Kidney epithelial cell (primary cell): ENCODE results near the gene D2HGDH. TPM values are rescaled to one million over a fixed set of nuclear protein-coding genes. Genes with fewer than 3 reads are reported as not detected.
"Not testable (repeated sequence)": the region's sequence is repeated elsewhere in the genome, so short reads cannot be mapped to it uniquely, and the experiment has no call there.

Source experiments
- DNase-seq: peaks from one replicate; pipeline ENCODE4 v3.0.0-alpha.2; 2010; ENCODE audit warnings: low read depth
- H3K27me3 ChIP-seq: 2 replicates; pipeline ENCODE4 v1.6.0; 2011; ENCODE audit warnings: low read length; ENCODE audit not compliant: control insufficient read depth, insufficient read depth
- H3K36me3 ChIP-seq: 2 replicates; pipeline ENCODE4 v1.5.1; 2011; ENCODE audit warnings: low read length; ENCODE audit not compliant: control insufficient read depth, insufficient read depth
- H3K4me3 ChIP-seq: 2 replicates; pipeline ENCODE4 v1.5.1; 2011; ENCODE audit warnings: low read depth, mild to moderate bottlenecking, control low read depth, low read length
- CTCF ChIP-seq: IDR thresholded peaks from 2 replicates; pipeline ENCODE4 v1.5.1; 2011; ENCODE audit warnings: mild to moderate bottlenecking, moderate library complexity, low read length, control low read depth, inconsistent platforms; ENCODE audit not compliant: insufficient read depth, poor library complexity, severe bottlenecking
- total RNA-seq: library from RNA; depleted of rRNA; stranded (reverse); fragments of >200 nt; gene quantifications from 2 replicates; pipeline ENCODE4 v1.2.3, GENCODE V29; 2015

Gene D2HGDH
- total RNA-seq, 1 donor from 2014 or later, result 16.5 TPM

GRCh38 chr2:241777686-241778627 is 43.5 kb downstream of the D2HGDH start:
- DNase-seq, result no peak
- Histone ChIP-seq H3K4me3 (no peak overlapping the region), H3K27me3 (peaks cover 30% of the 10 kb centered on the region), H3K36me3 (no peaks in the 10 kb centered on the region)
- no peak for TF ChIP-seq CTCF

GRCh38 chr2:241780939-241781569 is 46.6 kb downstream of the D2HGDH start:
- H3K4me3 ChIP-seq, result no peak overlapping the region
- DNase-seq, result no peak
- H3K27me3 ChIP-seq, result peaks cover 10% of the 10 kb centered on the region
- TF ChIP-seq CTCF, result no peak
- H3K36me3 ChIP-seq, result no peaks in the 10 kb centered on the region

- H3K27me3 ChIP-seq, H3K36me3 ChIP-seq, H3K4me3 ChIP-seq, DNase-seq: not testable (repeated sequence)
These were observed 47.6 kb downstream of the D2HGDH start for GRCh38 chr2:241782053-241782452.

- TF ChIP-seq CTCF, result no peak
- no peaks in the 10 kb centered on the region for H3K36me3 ChIP-seq
- DNase-seq, result no peak
- H3K4me3 ChIP-seq, result no peak overlapping the region
- no peaks in the 10 kb centered on the region for H3K27me3 ChIP-seq
These were observed 53.7 kb downstream of the D2HGDH start for GRCh38 chr2:241788135-241788534.

- Histone ChIP-seq H3K4me3 (no peak overlapping the region), H3K36me3 (no peaks in the 10 kb centered on the region), H3K27me3 (no peaks in the 10 kb centered on the region)
- no peak for DNase-seq
- TF ChIP-seq CTCF, result no peak
These were observed 54.1 kb downstream of the D2HGDH start for GRCh38 chr2:241788572-241788971.

GRCh38 chr2:241791385-241791784 is 57.0 kb downstream of the D2HGDH start:
- DNase-seq, H3K27me3 ChIP-seq, H3K4me3 ChIP-seq, H3K36me3 ChIP-seq: not testable (repeated sequence)

- H3K27me3 ChIP-seq, result peaks cover 7% of the 10 kb centered on the region
- no peak overlapping the region for H3K4me3 ChIP-seq
- no peak for DNase-seq
These were observed 59.0 kb downstream of the D2HGDH start for GRCh38 chr2:241793385-241793784.

More at GRCh38 chr2:241793385-241793784, 59.0 kb downstream of the D2HGDH start:
- no peak for TF ChIP-seq CTCF
- no peaks in the 10 kb centered on the region for H3K36me3 ChIP-seq
